ENCODE measurements around the gene PGAM1. TPM values are rescaled to one million over a fixed set of nuclear protein-coding genes. Genes with fewer than 3 reads are reported as not detected.

PGAM1 gene
- 722 TPM for polyA plus RNA-seq (2013, experiment 1 of 2)
- polyA plus RNA-seq (2013, experiment 2 of 2): 705 TPM

- peak within 1 kb of the TSS; percentile 99 for H3K9ac ChIP-seq (ENCODE audit: low read depth, low read length)
- WGBS: under 1% methylated on average over 79 of the region's 90 CpGs
- H3K9me3 ChIP-seq (ENCODE audit: insufficient read depth, low read depth, low read length): no peaks in the 10 kb centered on the region
- H3K27ac ChIP-seq (ENCODE audit: low read depth, low read length): peak within 1 kb of the TSS; percentile 87
- H3K36me3 ChIP-seq (ENCODE audit: insufficient read depth, low read length): peaks cover 40% of the 10 kb centered on the region
- no peaks in the 10 kb centered on the region for H3K27me3 ChIP-seq (ENCODE audit: insufficient read depth, low read length)
- H3K4me3 ChIP-seq (ENCODE audit: low read length): peak within 1 kb of the TSS; percentile 100
- H3K4me1 ChIP-seq (ENCODE audit: insufficient read depth, low read length): peaks cover 12% of the 10 kb centered on the region
These were observed at the start of gene PGAM1 for GRCh38 chr10:97425964-97426775. PGAM1 (plus strand) TSS chr10:97426191; CDS start chr10:97426308, 117 bp downstream.

- Histone ChIP-seq H3K4me3 (ENCODE audit: low read length) (no peak overlapping the region), H3K9me3 (ENCODE audit: insufficient read depth, low read depth, low read length) (no peaks in the 10 kb centered on the region), H3K27me3 (ENCODE audit: insufficient read depth, low read length) (no peaks in the 10 kb centered on the region), H3K27ac (ENCODE audit: low read depth, low read length) (no peak overlapping the region), H3K4me1 (ENCODE audit: insufficient read depth, low read length) (no peaks in the 10 kb centered on the region), H3K36me3 (ENCODE audit: insufficient read depth, low read length) (peaks cover 86% of the 10 kb centered on the region), H3K9ac (ENCODE audit: low read depth, low read length) (no peak overlapping the region)
- WGBS: 81% methylated on average over 6 of the region's 6 CpGs
These were observed 49.6 kb upstream of the PGAM1 start for GRCh38 chr10:97376413-97376812.

- WGBS: 82% methylated on average over 15 of the region's 15 CpGs
- Histone ChIP-seq H3K27ac (ENCODE audit: low read depth, low read length) (no peak overlapping the region; the same call in 1 of the 2 replicates), H3K4me1 (ENCODE audit: insufficient read depth, low read length) (no peaks in the 10 kb centered on the region), H3K4me3 (ENCODE audit: low read length) (no peak overlapping the region), H3K27me3 (ENCODE audit: insufficient read depth, low read length) (no peaks in the 10 kb centered on the region), H3K9ac (ENCODE audit: low read depth, low read length) (no peak overlapping the region), H3K36me3 (ENCODE audit: insufficient read depth, low read length) (peaks cover 79% of the 10 kb centered on the region), H3K9me3 (ENCODE audit: insufficient read depth, low read depth, low read length) (no peaks in the 10 kb centered on the region)
These were observed 46.8 kb upstream of the PGAM1 start for GRCh38 chr10:97378933-97379921.

- no peak overlapping the region for H3K9ac ChIP-seq (ENCODE audit: low read depth, low read length)
- no peaks in the 10 kb centered on the region for H3K27me3 ChIP-seq (ENCODE audit: insufficient read depth, low read length)
- H3K36me3 ChIP-seq (ENCODE audit: insufficient read depth, low read length): peaks cover 75% of the 10 kb centered on the region
- no peaks in the 10 kb centered on the region for H3K4me1 ChIP-seq (ENCODE audit: insufficient read depth, low read length)
- 96% methylated on average over 8 of the region's 8 CpGs for WGBS
- no peak overlapping the region for H3K4me3 ChIP-seq (ENCODE audit: low read length)
- no peak overlapping the region for H3K27ac ChIP-seq (ENCODE audit: low read depth, low read length)
- H3K9me3 ChIP-seq (ENCODE audit: insufficient read depth, low read depth, low read length): no peaks in the 10 kb centered on the region
These were observed 45.5 kb upstream of the PGAM1 start for GRCh38 chr10:97380516-97380915.

- Histone ChIP-seq H3K36me3 (ENCODE audit: insufficient read depth, low read length) (peaks cover 75% of the 10 kb centered on the region), H3K4me1 (ENCODE audit: insufficient read depth, low read length) (no peaks in the 10 kb centered on the region), H3K9ac (ENCODE audit: low read depth, low read length) (no peak overlapping the region), H3K27ac (ENCODE audit: low read depth, low read length) (no peak overlapping the region), H3K9me3 (ENCODE audit: insufficient read depth, low read depth, low read length) (no peaks in the 10 kb centered on the region), H3K27me3 (ENCODE audit: insufficient read depth, low read length) (no peaks in the 10 kb centered on the region), H3K4me3 (ENCODE audit: low read length) (no peak overlapping the region)
- 84% methylated on average over 8 of the region's 8 CpGs for WGBS
These were observed 44.4 kb upstream of the PGAM1 start for GRCh38 chr10:97381626-97382025.

- no peaks in the 10 kb centered on the region for H3K4me1 ChIP-seq (ENCODE audit: insufficient read depth, low read length)
- no peak overlapping the region for H3K9ac ChIP-seq (ENCODE audit: low read depth, low read length)
- no peak overlapping the region for H3K27ac ChIP-seq (ENCODE audit: low read depth, low read length)
- H3K36me3 ChIP-seq (ENCODE audit: insufficient read depth, low read length): peaks cover 80% of the 10 kb centered on the region
- no peaks in the 10 kb centered on the region for H3K9me3 ChIP-seq (ENCODE audit: insufficient read depth, low read depth, low read length)
- 97% methylated on average over 7 of the region's 7 CpGs for WGBS
- H3K4me3 ChIP-seq (ENCODE audit: low read length): no peak overlapping the region
- no peaks in the 10 kb centered on the region for H3K27me3 ChIP-seq (ENCODE audit: insufficient read depth, low read length)
These were observed 42.8 kb upstream of the PGAM1 start for GRCh38 chr10:97383159-97383558.

- WGBS: 97% methylated on average over 5 of the region's 5 CpGs
- Histone ChIP-seq H3K36me3 (ENCODE audit: insufficient read depth, low read length) (peaks cover 83% of the 10 kb centered on the region), H3K4me1 (ENCODE audit: insufficient read depth, low read length) (no peaks in the 10 kb centered on the region), H3K4me3 (ENCODE audit: low read length) (no peak overlapping the region), H3K9me3 (ENCODE audit: insufficient read depth, low read depth, low read length) (no peaks in the 10 kb centered on the region), H3K27me3 (ENCODE audit: insufficient read depth, low read length) (no peaks in the 10 kb centered on the region), H3K9ac (ENCODE audit: low read depth, low read length) (no peak overlapping the region), H3K27ac (ENCODE audit: low read depth, low read length) (no peak overlapping the region)
These were observed 41.8 kb upstream of the PGAM1 start for GRCh38 chr10:97384156-97384555.

- Histone ChIP-seq H3K36me3 (ENCODE audit: insufficient read depth, low read length) (peaks cover 82% of the 10 kb centered on the region), H3K9me3 (ENCODE audit: insufficient read depth, low read depth, low read length) (no peaks in the 10 kb centered on the region), H3K9ac (ENCODE audit: low read depth, low read length) (no peak overlapping the region), H3K27me3 (ENCODE audit: insufficient read depth, low read length) (no peaks in the 10 kb centered on the region), H3K4me3 (ENCODE audit: low read length) (no peak overlapping the region), H3K27ac (ENCODE audit: low read depth, low read length) (no peak overlapping the region), H3K4me1 (ENCODE audit: insufficient read depth, low read length) (no peaks in the 10 kb centered on the region)
- 96% methylated on average over 6 of the region's 6 CpGs for WGBS
These were observed 41.4 kb upstream of the PGAM1 start for GRCh38 chr10:97384641-97385040.

- no peak overlapping the region for H3K4me3 ChIP-seq (ENCODE audit: low read length)
- 82% methylated on average over 7 of the region's 7 CpGs for WGBS
- no peak overlapping the region for H3K9ac ChIP-seq (ENCODE audit: low read depth, low read length)
- peaks cover 81% of the 10 kb centered on the region for H3K36me3 ChIP-seq (ENCODE audit: insufficient read depth, low read length)
- H3K9me3 ChIP-seq (ENCODE audit: insufficient read depth, low read depth, low read length): no peaks in the 10 kb centered on the region
- H3K27ac ChIP-seq (ENCODE audit: low read depth, low read length): no peak overlapping the region
- no peaks in the 10 kb centered on the region for H3K4me1 ChIP-seq (ENCODE audit: insufficient read depth, low read length)
- no peaks in the 10 kb centered on the region for H3K27me3 ChIP-seq (ENCODE audit: insufficient read depth, low read length)
These were observed 40.4 kb upstream of the PGAM1 start for GRCh38 chr10:97385565-97385964.

GRCh38 chr10:97388152-97388551 lies 37.8 kb upstream of the PGAM1 start:
- no peak overlapping the region for H3K4me3 ChIP-seq (ENCODE audit: low read length)
- WGBS: 95% methylated on average over 5 of the region's 5 CpGs
- no peak overlapping the region for H3K9ac ChIP-seq (ENCODE audit: low read depth, low read length)
- H3K4me1 ChIP-seq (ENCODE audit: insufficient read depth, low read length): no peaks in the 10 kb centered on the region
- H3K36me3 ChIP-seq (ENCODE audit: insufficient read depth, low read length): peaks cover 78% of the 10 kb centered on the region
- H3K27ac ChIP-seq (ENCODE audit: low read depth, low read length): no peak overlapping the region
- H3K27me3 ChIP-seq (ENCODE audit: insufficient read depth, low read length): no peaks in the 10 kb centered on the region
- H3K9me3 ChIP-seq (ENCODE audit: insufficient read depth, low read depth, low read length): no peaks in the 10 kb centered on the region

GRCh38 chr10:97390091-97390490 lies 35.9 kb upstream of the PGAM1 start:
- peaks cover 86% of the 10 kb centered on the region for H3K36me3 ChIP-seq (ENCODE audit: insufficient read depth, low read length)
- 95% methylated on average over 5 of the region's 5 CpGs for WGBS
- H3K4me1 ChIP-seq (ENCODE audit: insufficient read depth, low read length): no peaks in the 10 kb centered on the region

More at GRCh38 chr10:97390091-97390490, 35.9 kb upstream of the PGAM1 start:
- H3K4me3 ChIP-seq (ENCODE audit: low read length): no peak overlapping the region
- no peak overlapping the region for H3K9ac ChIP-seq (ENCODE audit: low read depth, low read length)
- H3K27ac ChIP-seq (ENCODE audit: low read depth, low read length): no peak overlapping the region
- H3K9me3 ChIP-seq (ENCODE audit: insufficient read depth, low read depth, low read length): no peaks in the 10 kb centered on the region
- H3K27me3 ChIP-seq (ENCODE audit: insufficient read depth, low read length): no peaks in the 10 kb centered on the region
